Upper lobe of right lung (tissue), 1 donor: ENCODE measurements around the gene E4F1. TPM values are rescaled to one million over a fixed set of nuclear protein-coding genes. Genes with fewer than 3 reads are reported as not detected.
A peak's percentile ranks its signal among the peaks of the same experiment; 100 is the strongest.

Source experiments
- ATAC-seq: fragments of 200-7000 bp; cut with Tn5 transposase; one replicate; pipeline ENCODE4 v1.9.1; 2020; ENCODE audit warnings: mild to moderate bottlenecking, moderate library complexity
- DNase-seq: peaks from one replicate; pipeline ENCODE4 v3.0.0-alpha.2; 2020
- H3K27ac ChIP-seq: fragments of 200-600 bp; one replicate; pipeline ENCODE4 v1.8.0; 2022
- H3K27me3 ChIP-seq: fragments of 200-600 bp; one replicate; pipeline ENCODE4 v1.8.0; 2022; ENCODE audit warnings: mild to moderate bottlenecking
- H3K36me3 ChIP-seq: fragments of 200-600 bp; one replicate; pipeline ENCODE4 v1.8.0; 2022
- H3K4me1 ChIP-seq: fragments of 200-600 bp; one replicate; pipeline ENCODE4 v1.8.0; 2022
- H3K4me3 ChIP-seq: fragments of 200-600 bp; one replicate; pipeline ENCODE4 v1.8.0; 2022; ENCODE audit warnings: mild to moderate bottlenecking
- H3K9me3 ChIP-seq: fragments of 200-600 bp; one replicate; pipeline ENCODE4 v1.8.0; 2022
- intact Hi-C: fragments of 100-400 bp; cut with DNase I; formaldehyde crosslinking; loops from one replicate; pipeline ENCODE4 v1.11.0; 2022
- total RNA-seq: library from RNA; stranded (reverse); fragmentation: NEBNext Ultra II Directional; extraction: Animal tissue kit (Norgen Biotek cat#: 25700); gene quantifications from one replicate; pipeline ENCODE4 v1.2.1, GENCODE V29; 2021
- TF ChIP-seq, protein P1 (sequence below): fragments of 200-600 bp; IDR thresholded peaks from one replicate; pipeline ENCODE4 v1.8.0; 2022; ENCODE audit warnings: antibody characterized with exemption
- donor health status: DM: no; HTN: yes; CAD: no; lungs with severe emphysema.

E4F1 gene
- total RNA-seq, 1 donor from 2014 or later = 22.6 TPM

DNA sequence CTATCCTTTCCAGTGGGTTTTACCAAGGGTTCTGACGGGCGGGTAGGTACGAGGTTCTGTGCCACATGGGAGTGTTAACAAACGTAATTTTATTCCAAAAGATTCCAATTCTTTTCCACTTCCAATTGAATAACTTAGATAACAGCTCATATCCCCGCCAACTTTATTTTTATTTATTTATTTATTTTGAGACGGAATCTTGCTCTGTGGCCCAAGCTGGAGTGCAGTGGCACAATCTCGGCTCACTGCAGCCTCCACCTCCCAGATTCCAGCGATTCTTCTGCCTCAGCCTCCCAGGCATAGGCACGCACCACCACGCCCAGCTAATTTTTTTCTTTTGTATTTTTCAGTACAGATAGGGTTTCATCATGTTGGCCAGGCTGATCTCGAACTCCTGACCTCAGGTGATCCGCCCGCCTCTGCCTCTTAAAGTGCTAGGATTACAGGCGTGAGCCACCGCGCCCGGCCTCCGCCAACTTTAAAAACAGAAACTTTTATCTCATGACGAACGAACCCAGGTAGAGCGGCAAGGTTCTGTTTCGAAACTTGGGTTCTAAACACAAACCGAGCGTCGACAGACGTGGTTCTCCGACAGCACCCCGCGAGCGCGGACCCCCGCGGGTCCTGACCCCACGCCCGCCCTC lies 27.4 kb downstream of the E4F1 start:
- peaks cover 44% of the 10 kb centered on the region for H3K36me3 ChIP-seq
- peak overlapping the region; percentile 70 for H3K4me3 ChIP-seq
- no peaks in the 10 kb centered on the region for H3K27me3 ChIP-seq
- TF ChIP-seq, protein P1, sequence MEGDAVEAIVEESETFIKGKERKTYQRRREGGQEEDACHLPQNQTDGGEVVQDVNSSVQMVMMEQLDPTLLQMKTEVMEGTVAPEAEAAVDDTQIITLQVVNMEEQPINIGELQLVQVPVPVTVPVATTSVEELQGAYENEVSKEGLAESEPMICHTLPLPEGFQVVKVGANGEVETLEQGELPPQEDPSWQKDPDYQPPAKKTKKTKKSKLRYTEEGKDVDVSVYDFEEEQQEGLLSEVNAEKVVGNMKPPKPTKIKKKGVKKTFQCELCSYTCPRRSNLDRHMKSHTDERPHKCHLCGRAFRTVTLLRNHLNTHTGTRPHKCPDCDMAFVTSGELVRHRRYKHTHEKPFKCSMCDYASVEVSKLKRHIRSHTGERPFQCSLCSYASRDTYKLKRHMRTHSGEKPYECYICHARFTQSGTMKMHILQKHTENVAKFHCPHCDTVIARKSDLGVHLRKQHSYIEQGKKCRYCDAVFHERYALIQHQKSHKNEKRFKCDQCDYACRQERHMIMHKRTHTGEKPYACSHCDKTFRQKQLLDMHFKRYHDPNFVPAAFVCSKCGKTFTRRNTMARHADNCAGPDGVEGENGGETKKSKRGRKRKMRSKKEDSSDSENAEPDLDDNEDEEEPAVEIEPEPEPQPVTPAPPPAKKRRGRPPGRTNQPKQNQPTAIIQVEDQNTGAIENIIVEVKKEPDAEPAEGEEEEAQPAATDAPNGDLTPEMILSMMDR = no peak
- ATAC-seq (no peak), DNase-seq (no peak)
- H3K4me1 ChIP-seq = peaks cover 16% of the 10 kb centered on the region
- H3K9me3 ChIP-seq = no peaks in the 10 kb centered on the region
- peak overlapping the region; percentile 83 for H3K27ac ChIP-seq
- intact Hi-C loops = no loop called here

- ATAC-seq = peak; percentile 99
- DNase-seq = peak; percentile 98
- Histone ChIP-seq H3K4me3 (peak within 1 kb of the TSS; percentile 70), H3K9me3 (no peaks in the 10 kb centered on the region), H3K27ac (peak within 1 kb of the TSS; percentile 83), H3K36me3 (peaks cover 44% of the 10 kb centered on the region), H3K4me1 (peaks cover 16% of the 10 kb centered on the region), H3K27me3 (no peaks in the 10 kb centered on the region)
- TF ChIP-seq, protein P1 = peak; percentile 76
- intact Hi-C loops = no loop called here
Measured at GRCh38 chr16:2251296-2252111, 28.1 kb downstream of the E4F1 start, which contains the start of gene ECI1. Gene ECI1, minus strand, starts transcription at chr16:2251587. Its CDS starts 21 bp downstream, at chr16:2251566.

DNA sequence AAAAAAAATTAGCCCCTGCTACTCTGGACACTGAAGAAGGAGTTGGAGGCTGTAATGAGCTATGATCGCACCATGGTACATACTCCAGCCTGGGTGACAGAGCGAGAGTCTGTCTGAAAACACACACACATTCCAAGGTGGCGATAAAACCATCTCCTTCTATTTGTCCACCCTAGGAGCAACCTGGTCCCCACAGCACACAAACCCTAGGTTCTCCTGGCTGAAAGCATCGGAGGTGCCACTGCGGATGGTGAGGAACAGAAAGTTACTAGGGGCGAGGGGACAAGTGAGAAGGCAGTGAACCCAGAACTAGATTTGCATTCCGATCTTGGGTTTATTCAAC lies 29.4 kb downstream of the E4F1 start:
- peaks cover 16% of the 10 kb centered on the region for H3K4me1 ChIP-seq
- peaks cover 53% of the 10 kb centered on the region for H3K36me3 ChIP-seq
- intact Hi-C loops = no loop called here
- H3K9me3 ChIP-seq = no peaks in the 10 kb centered on the region
- DNase-seq = no peak
- no peak overlapping the region for H3K4me3 ChIP-seq
- H3K27me3 ChIP-seq = no peaks in the 10 kb centered on the region
- TF ChIP-seq, protein P1 = no peak
- no peak overlapping the region for H3K27ac ChIP-seq
- no peak for ATAC-seq

- Histone ChIP-seq H3K9me3 (no peaks in the 10 kb centered on the region), H3K4me1 (peaks cover 16% of the 10 kb centered on the region), H3K36me3 (peaks cover 58% of the 10 kb centered on the region), H3K27me3 (no peaks in the 10 kb centered on the region), H3K4me3 (no peak overlapping the region), H3K27ac (no peak overlapping the region)
- no peak for ATAC-seq
- TF ChIP-seq, protein P1 = no peak
- intact Hi-C loops = no loop called here
- DNase-seq = no peak
Measured at GRCh38 chr16:2253293-2253692, 29.9 kb downstream of the E4F1 start.

GRCh38 chr16:2256531-2257140 lies 33.2 kb downstream of the E4F1 start:
- no peak for DNase-seq
- H3K4me3 ChIP-seq = no peak overlapping the region
- H3K36me3 ChIP-seq = peaks cover 91% of the 10 kb centered on the region
- ATAC-seq = no peak
- TF ChIP-seq, protein P1 = no peak
- peaks cover 6% of the 10 kb centered on the region for H3K4me1 ChIP-seq
- intact Hi-C loops = no loop called here
- H3K9me3 ChIP-seq = no peaks in the 10 kb centered on the region
- no peaks in the 10 kb centered on the region for H3K27me3 ChIP-seq
- H3K27ac ChIP-seq = no peak overlapping the region
